ENCODE results near the gene SUN3. TPM values are rescaled to one million over a fixed set of nuclear protein-coding genes. Genes with fewer than 3 reads are reported as not detected.
"Not testable (repeated sequence)": the region's sequence is repeated elsewhere in the genome, so short reads cannot be mapped to it uniquely, and the experiment has no call there.

SUN3 gene
- total and polyA plus RNA-seq, 4 donors = not detected

GRCh38 chr7:47942651-47943050 lies 86.3 kb downstream of the SUN3 start:
- intact Hi-C loops (cut with DNase I); DNase-seq; H3K36me3 ChIP-seq (ENCODE audit: control insufficient read depth in 1 of 2, insufficient read depth in 2 of 2, low read length in 1 of 2); H3K4me1 ChIP-seq (ENCODE audit: control insufficient read depth in 1 of 2, insufficient read depth in 2 of 2, low read length in 2 of 2); ATAC-seq (ENCODE audit: low FRiP score); H3K27ac ChIP-seq (ENCODE audit: low read depth in 1 of 2, low read length in 2 of 2); H3K9me3 ChIP-seq (ENCODE audit: control insufficient read depth, low read length); H3K4me3 ChIP-seq (ENCODE audit: low read length in 2 of 2); H3K27me3 ChIP-seq (ENCODE audit: control insufficient read depth in 1 of 2, insufficient read depth in 2 of 2, low read length in 1 of 2): not testable (repeated sequence)
- WGBS, 2 donors = 87 to 95% methylated on average over 8 to 10 of the region's 10 CpGs

DNA sequence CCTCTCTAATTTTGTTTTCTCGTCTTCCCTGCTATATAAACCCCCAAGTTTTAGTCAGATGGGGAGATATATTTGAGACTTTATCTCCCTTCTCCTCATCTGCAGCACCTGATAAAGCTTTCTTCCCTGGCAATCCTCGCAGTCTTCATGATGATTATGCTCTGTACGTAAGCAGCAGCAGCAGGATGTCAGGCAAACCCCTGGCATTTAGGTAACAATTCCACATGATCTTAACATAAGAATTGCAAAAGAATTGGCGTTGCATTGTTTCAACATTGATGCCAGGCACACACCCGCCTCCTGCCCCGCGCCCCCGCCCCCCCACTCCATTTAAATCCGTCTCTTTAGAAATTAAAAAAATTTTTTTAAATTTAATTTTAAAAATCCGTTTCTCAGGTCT lies 86.8 kb downstream of the SUN3 start:
- Histone ChIP-seq H3K4me1 (ENCODE audit: control insufficient read depth in 1 of 2, insufficient read depth in 2 of 2, low read length in 2 of 2) (no peaks in the 10 kb centered on the region), H3K36me3 (ENCODE audit: control insufficient read depth in 1 of 2, insufficient read depth in 2 of 2, low read length in 1 of 2) (no peaks in the 10 kb centered on the region), H3K4me3 (ENCODE audit: low read length in 2 of 2) (no peak overlapping the region), H3K9me3 (ENCODE audit: control insufficient read depth, low read length) (no peaks in the 10 kb centered on the region), H3K27me3 (ENCODE audit: control insufficient read depth in 1 of 2, insufficient read depth in 2 of 2, low read length in 1 of 2) (no peaks in the 10 kb centered on the region), H3K27ac (ENCODE audit: low read depth in 1 of 2, low read length in 2 of 2) (no peak overlapping the region)
- no peak for ATAC-seq (ENCODE audit: low FRiP score)
- 90 to 93% methylated on average over 10 of the region's 10 CpGs for WGBS, 2 donors
- intact Hi-C loops (cut with DNase I) = no loop called here
- no peak for DNase-seq

GRCh38 chr7:47941136-47941844 lies 87.6 kb downstream of the SUN3 start:
- H3K4me3 ChIP-seq (ENCODE audit: low read length in 2 of 2) = no peak overlapping the region
- WGBS, 2 donors = 9 to 25% methylated on average over 9 of the region's 9 CpGs
- no peaks in the 10 kb centered on the region for H3K36me3 ChIP-seq (ENCODE audit: control insufficient read depth in 1 of 2, insufficient read depth in 2 of 2, low read length in 1 of 2)
- ATAC-seq (ENCODE audit: low FRiP score) = no peak
- H3K27ac ChIP-seq (ENCODE audit: low read depth in 1 of 2, low read length in 2 of 2) = peak overlapping the region; percentile 34 to 88
- H3K27me3 ChIP-seq (ENCODE audit: control insufficient read depth in 1 of 2, insufficient read depth in 2 of 2, low read length in 1 of 2) = no peaks in the 10 kb centered on the region
- H3K9me3 ChIP-seq (ENCODE audit: control insufficient read depth, low read length) = no peaks in the 10 kb centered on the region
- H3K4me1 ChIP-seq (ENCODE audit: control insufficient read depth in 1 of 2, insufficient read depth in 2 of 2, low read length in 2 of 2) = no peaks in the 10 kb centered on the region
- intact Hi-C loops (cut with DNase I) = no loop called here
- peak; percentile 73 to 86 for DNase-seq

- H3K27me3 ChIP-seq (ENCODE audit: control insufficient read depth in 1 of 2, insufficient read depth in 2 of 2, low read length in 1 of 2) = no peaks in the 10 kb centered on the region
- WGBS, 2 donors = 83 to 87% methylated on average over 14 of the region's 14 CpGs
- no peak for DNase-seq
- no peaks in the 10 kb centered on the region for H3K36me3 ChIP-seq (ENCODE audit: control insufficient read depth in 1 of 2, insufficient read depth in 2 of 2, low read length in 1 of 2)
- no peak overlapping the region for H3K4me3 ChIP-seq (ENCODE audit: low read length in 2 of 2)
- peak; percentile 31 for ATAC-seq (ENCODE audit: low FRiP score)
- intact Hi-C loops (cut with DNase I) = no loop called here
- H3K27ac ChIP-seq (ENCODE audit: low read depth in 1 of 2, low read length in 2 of 2) = peak overlapping the region; percentile 34 to 88
- H3K4me1 ChIP-seq (ENCODE audit: control insufficient read depth in 1 of 2, insufficient read depth in 2 of 2, low read length in 2 of 2) = no peaks in the 10 kb centered on the region
- H3K9me3 ChIP-seq (ENCODE audit: control insufficient read depth, low read length) = no peaks in the 10 kb centered on the region
These were observed 88.6 kb downstream of the SUN3 start for GRCh38 chr7:47940088-47941013.

- Histone ChIP-seq H3K4me3 (ENCODE audit: low read length in 2 of 2) (no peak overlapping the region), H3K27me3 (ENCODE audit: control insufficient read depth in 1 of 2, insufficient read depth in 2 of 2, low read length in 1 of 2) (no peaks in the 10 kb centered on the region), H3K4me1 (ENCODE audit: control insufficient read depth in 1 of 2, insufficient read depth in 2 of 2, low read length in 2 of 2) (no peaks in the 10 kb centered on the region), H3K36me3 (ENCODE audit: control insufficient read depth in 1 of 2, insufficient read depth in 2 of 2, low read length in 1 of 2) (no peaks in the 10 kb centered on the region), H3K27ac (ENCODE audit: low read depth in 1 of 2, low read length in 2 of 2) (no peak overlapping the region), H3K9me3 (ENCODE audit: control insufficient read depth, low read length) (no peaks in the 10 kb centered on the region)
- intact Hi-C loops (cut with DNase I) = no loop called here
- no peak for ATAC-seq (ENCODE audit: low FRiP score)
- DNase-seq = no peak
- 91 to 93% methylated on average over 7 of the region's 7 CpGs for WGBS, 2 donors
These were observed 89.4 kb downstream of the SUN3 start for GRCh38 chr7:47939425-47940036.

DNA sequence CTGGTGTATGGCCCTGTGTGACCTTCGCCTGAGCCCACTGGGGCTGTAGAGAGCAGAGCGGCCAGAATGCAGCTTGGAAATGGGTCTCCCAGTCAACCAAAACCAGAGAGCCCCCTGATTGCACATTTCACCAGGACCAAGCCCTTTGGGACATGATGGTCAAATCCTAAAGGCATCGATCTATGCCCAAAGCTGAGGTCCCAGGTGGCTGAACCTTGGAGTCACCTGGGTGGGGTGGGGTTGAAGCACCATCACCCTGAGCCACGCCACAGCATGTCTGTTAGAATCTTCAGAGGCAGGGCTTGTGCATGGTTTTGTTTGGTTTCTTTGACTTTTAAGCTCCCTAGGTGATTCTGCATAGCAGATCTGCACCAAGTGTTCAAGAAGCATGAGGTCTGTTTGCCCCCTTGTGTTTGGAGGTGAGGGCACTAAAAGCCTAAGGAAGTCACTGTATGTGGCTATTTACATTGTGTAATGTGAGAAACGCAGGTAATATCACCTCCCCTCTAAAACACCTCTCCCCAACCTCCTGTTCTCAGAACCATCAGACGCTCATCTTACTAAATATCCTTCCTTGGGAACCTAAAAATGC lies 90.2 kb downstream of the SUN3 start:
- Histone ChIP-seq H3K9me3 (ENCODE audit: control insufficient read depth, low read length) (no peaks in the 10 kb centered on the region), H3K27me3 (ENCODE audit: control insufficient read depth in 1 of 2, insufficient read depth in 2 of 2, low read length in 1 of 2) (no peaks in the 10 kb centered on the region), H3K4me3 (ENCODE audit: low read length in 2 of 2) (no peak overlapping the region), H3K4me1 (ENCODE audit: control insufficient read depth in 1 of 2, insufficient read depth in 2 of 2, low read length in 2 of 2) (no peaks in the 10 kb centered on the region), H3K36me3 (ENCODE audit: control insufficient read depth in 1 of 2, insufficient read depth in 2 of 2, low read length in 1 of 2) (no peaks in the 10 kb centered on the region), H3K27ac (ENCODE audit: low read depth in 1 of 2, low read length in 2 of 2) (no peak overlapping the region)
- WGBS, 2 donors = 88 to 93% methylated on average over 6 of the region's 6 CpGs
- intact Hi-C loops (cut with DNase I) = no loop called here
- ATAC-seq (ENCODE audit: low FRiP score) = no peak
- no peak for DNase-seq

GRCh38 chr7:47937711-47938573 lies 91.0 kb downstream of the SUN3 start:
- Histone ChIP-seq H3K4me3 (ENCODE audit: low read length in 2 of 2) (no peak overlapping the region), H3K27ac (ENCODE audit: low read depth in 1 of 2, low read length in 2 of 2) (no peak overlapping the region), H3K36me3 (ENCODE audit: control insufficient read depth in 1 of 2, insufficient read depth in 2 of 2, low read length in 1 of 2) (no peaks in the 10 kb centered on the region), H3K27me3 (ENCODE audit: control insufficient read depth in 1 of 2, insufficient read depth in 2 of 2, low read length in 1 of 2) (no peaks in the 10 kb centered on the region), H3K9me3 (ENCODE audit: control insufficient read depth, low read length) (no peaks in the 10 kb centered on the region), H3K4me1 (ENCODE audit: control insufficient read depth in 1 of 2, insufficient read depth in 2 of 2, low read length in 2 of 2) (no peaks in the 10 kb centered on the region)
- DNase-seq (no peak), ATAC-seq (ENCODE audit: low FRiP score) (no peak)
- 89 to 95% methylated on average over 11 of the region's 11 CpGs for WGBS, 2 donors
- intact Hi-C loops (cut with DNase I) = no loop called here

Data from aorta (tissue), 5 donors.